Nucleus accumbens (tissue), 56 donors: ENCODE data around the gene PKD1L1.
"Not testable (repeated sequence)": the region's sequence is repeated elsewhere in the genome, so short reads cannot be mapped to it uniquely, and the experiment has no call there.

ENCODE experiments used
- DNase-seq, 56 donors: peaks; one replicate each; lab custom pipeline; 2025; lab: John Stamatoyannopoulos, UW

PKD1L1 gene

GRCh38 chr7:47801423-47801822 is 146.8 kb downstream of the PKD1L1 start:
- no peak for DNase-seq

- DNase-seq = no peak
Observed at GRCh38 chr7:47799524-47799923, 148.7 kb downstream of the PKD1L1 start.

- no peak for DNase-seq
Observed at GRCh38 chr7:47796347-47796746, 151.9 kb downstream of the PKD1L1 start.

- DNase-seq = no peak
Observed at GRCh38 chr7:47795631-47796030, 152.6 kb downstream of the PKD1L1 start.

GRCh38 chr7:47795126-47795525 is 153.1 kb downstream of the PKD1L1 start:
- DNase-seq = not testable (repeated sequence)

GRCh38 chr7:47794016-47794415 is 154.2 kb downstream of the PKD1L1 start:
- DNase-seq = no peak

GRCh38 chr7:47793186-47793585 is 155.1 kb downstream of the PKD1L1 start:
- DNase-seq = not testable (repeated sequence)

GRCh38 chr7:47792521-47793121 is 155.6 kb downstream of the PKD1L1 start:
- peak in 1 of 56 donors; percentile 18 for DNase-seq

- DNase-seq = no peak
Observed at GRCh38 chr7:47791682-47792081, 156.6 kb downstream of the PKD1L1 start.

- no peak for DNase-seq
Observed at GRCh38 chr7:47788083-47788482, 160.2 kb downstream of the PKD1L1 start.

- DNase-seq = no peak
Observed at GRCh38 chr7:47787249-47788069, 160.8 kb downstream of the PKD1L1 start.

- peak in 2 of 56 donors; percentile 13 to 46 for DNase-seq
Observed at GRCh38 chr7:47786557-47787248, 161.6 kb downstream of the PKD1L1 start.

- DNase-seq = no peak
Observed at GRCh38 chr7:47785923-47786556, 162.2 kb downstream of the PKD1L1 start.

GRCh38 chr7:47783456-47784223 is 164.6 kb downstream of the PKD1L1 start:
- DNase-seq = no peak

- DNase-seq = no peak
Observed at GRCh38 chr7:47782792-47783191, 165.5 kb downstream of the PKD1L1 start.

- DNase-seq = no peak
Observed at GRCh38 chr7:47782022-47782421, 166.2 kb downstream of the PKD1L1 start.

GRCh38 chr7:47780555-47780954 is 167.7 kb downstream of the PKD1L1 start:
- no peak for DNase-seq

- DNase-seq = no peak
Observed at GRCh38 chr7:47779341-47779771, 168.9 kb downstream of the PKD1L1 start.

GRCh38 chr7:47778153-47778661 is 170.1 kb downstream of the PKD1L1 start:
- no peak for DNase-seq
